ENCODE measurements around the gene SLC39A13.

SLC39A13 gene

DNA sequence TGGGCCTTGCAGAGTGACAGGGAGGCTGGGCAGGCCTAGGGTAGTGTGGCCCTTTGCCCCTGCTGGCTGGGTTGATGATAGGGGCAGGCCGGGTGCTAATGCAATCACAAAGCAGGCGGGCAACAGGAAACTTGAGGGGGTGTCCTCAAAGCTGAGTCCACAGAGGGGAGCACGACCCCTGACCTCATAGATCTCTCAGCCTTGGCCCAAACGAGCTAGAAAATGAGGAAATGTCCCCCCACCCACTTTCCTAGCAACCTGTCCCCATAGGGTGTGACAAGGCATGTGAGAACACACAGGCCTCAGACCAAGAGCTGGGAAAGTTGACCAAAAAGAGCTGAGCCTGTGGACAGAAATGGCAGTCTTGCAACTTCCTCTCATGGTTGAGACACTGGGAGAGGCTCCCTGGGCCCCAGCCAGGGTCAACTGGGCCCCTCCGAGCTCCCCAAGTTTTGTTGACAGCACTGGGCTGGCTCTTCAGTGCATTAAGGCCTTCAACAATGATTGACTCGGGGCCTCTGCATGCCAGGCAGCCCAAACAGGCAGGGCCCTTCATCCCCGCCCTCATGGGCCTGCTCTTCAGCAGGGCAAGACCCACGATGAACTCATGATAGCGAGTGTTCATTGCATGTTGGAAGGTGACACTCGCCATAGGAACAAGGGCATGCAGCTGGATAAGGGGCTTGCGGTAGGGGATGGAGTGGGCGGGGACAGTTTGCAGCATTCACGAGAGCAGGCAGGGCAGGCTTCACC is 20.3 kb upstream of the SLC39A13 start:
- DNase-seq: peak; percentile 84

DNA sequence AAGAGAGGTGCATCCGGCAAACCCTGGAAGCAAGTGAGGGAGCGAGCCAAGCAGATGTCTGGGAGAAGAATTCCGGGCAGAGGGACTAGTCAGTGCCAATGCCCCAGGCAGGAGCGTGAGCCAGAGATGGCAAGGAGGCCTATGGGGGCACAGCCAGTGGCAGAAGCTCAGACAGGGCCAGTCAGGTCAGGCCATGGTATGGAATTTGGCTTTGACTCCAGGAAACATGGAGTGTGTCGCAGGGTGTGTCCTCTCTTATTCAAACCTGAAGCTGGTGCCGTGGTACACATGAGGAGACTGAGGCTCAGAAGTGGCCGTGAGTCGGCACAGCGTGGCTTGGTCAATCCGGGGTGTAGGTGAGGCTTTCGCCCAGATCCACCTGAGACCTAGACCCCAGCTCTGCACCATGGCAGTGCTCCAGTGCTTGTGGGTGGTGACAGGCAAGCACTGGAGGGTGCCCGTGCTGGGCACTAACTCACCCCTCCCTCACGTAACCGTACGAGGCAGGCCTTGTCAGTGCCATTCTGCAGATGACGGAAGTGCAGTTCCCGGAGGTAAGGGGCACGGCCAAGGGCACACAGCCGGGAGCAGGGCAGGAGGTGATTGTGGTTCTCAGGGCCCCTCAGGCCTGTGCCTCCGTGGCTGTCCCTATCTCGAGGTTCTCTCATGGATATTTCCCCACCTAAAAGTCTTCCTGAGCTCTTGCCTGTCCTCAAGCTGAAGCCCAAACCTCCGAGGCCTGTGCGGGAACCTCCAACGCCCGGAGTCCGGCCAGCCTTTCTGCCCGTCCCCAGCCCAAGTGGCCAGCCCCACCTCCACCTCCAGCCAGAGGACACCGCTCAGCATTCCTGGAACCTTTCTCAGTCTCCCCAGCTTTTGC is 19.5 kb upstream of the SLC39A13 start:
- no peak for DNase-seq

DNA sequence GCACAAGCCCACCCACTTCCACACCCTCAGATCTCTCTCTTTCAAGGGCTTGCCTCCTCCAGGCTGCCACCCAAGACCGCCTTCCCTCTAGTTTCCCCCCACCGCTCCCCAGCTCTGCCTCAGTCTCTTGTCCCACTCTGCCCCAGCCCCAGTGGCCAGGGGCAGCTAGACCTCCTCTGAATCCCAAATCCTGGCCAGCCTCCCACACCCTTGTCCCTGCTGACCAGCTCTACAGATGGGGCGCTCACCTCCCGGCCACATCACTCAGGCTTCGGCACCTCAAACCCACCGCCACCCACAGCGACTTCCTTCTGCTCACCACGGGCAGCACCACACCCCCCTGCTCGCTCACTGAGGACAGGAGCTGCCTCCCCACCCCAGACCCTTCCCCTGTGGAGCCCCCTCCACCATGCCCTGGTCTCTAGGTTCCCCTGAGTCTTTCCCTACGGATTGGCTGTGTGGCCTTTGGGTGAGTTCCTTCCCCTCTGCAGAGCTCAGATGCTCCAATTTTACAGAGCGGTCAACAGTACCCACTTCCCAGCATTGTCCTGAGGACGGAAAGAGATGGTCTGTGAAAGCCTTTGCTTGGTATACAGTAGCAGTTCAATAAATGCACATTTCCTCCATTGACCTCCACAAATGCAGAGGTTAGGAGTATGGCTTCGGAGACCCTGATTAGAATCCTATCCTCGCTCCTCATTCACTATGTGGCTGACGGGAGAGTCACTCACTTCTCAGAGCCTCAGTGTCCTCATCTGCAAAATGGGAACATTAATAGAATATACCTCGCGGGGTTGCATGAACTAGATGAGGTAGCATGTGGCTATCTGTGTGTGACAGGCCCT is 18.6 kb upstream of the SLC39A13 start:
- DNase-seq: no peak

DNA sequence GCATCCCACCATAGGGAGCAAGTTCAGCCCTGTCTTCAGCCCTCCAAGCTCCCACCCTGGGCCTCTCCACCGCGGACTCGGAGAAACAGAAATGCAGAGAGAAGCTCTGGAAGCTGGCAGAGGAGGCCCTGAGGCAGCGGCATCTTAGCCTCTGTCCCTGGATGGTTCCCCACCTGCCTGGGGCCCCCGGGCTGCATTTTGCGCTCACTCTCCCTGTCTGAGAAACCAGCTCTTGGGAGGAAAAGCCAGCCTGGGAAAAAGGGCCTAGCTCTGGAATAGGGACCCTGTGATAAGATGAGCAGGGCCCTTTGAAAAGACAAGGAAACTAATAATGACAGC is 18.0 kb upstream of the SLC39A13 start:
- no peak for DNase-seq

DNA sequence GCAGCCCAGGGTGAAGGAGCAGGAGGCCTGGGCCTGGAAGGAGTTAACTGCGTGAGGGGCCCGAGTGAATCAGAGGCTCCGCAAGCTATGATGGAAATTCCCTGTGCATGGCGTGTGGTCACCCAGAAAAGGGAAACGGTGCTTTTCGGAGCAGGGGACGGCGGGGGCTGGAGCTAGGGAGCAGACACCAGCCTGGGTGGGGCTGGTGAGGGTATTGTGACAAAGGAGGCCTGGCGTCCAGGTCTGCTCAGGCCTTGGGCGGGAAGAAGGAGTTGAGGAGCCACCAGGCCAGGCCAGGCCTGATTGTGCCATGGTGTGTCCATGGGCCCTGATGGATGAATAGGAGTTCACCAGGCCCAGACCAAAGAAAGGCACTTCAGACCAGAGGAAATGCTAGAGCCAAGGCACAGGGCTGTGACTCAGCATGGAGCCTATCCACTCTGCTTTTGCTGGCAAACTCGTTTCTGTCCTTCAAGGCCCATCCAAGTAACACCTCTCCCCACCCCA is 17.3 kb upstream of the SLC39A13 start:
- DNase-seq: peak; percentile 92

DNA sequence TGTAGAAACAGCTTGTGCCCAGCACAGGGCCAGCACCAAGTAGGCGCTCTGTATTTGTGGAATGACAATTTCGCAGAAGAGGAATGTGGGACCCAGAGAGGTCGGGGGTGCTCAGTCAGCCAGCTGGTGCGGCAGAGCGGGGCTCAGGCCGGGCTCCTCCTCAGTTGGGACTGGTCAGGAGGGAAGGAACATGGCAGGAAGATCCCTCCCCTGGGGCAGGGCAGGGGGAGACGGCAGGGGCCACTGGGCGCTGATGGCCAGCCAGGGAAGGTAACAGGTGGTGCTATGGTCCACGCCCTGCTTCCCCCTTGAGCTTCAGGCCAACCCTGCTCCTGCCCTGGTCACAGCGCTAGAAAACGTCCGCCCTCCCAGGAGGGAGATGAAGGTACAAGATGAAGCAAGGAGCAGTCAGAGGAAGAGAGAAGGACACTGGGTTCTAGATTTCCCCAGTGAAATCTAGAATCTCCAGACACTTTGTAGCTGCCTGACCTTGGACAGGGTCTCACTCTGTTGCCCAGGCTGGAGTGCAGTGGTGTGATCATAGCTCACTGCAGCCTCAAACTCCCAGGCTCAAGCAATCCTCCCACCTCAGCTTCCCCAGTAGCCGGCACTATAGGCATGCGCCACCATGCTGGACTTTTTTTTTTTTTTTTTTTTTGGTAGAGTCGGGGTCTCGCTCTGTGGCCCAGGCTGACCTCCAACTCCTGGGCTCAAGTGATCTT is 16.5 kb upstream of the SLC39A13 start:
- DNase-seq: no peak

DNA sequence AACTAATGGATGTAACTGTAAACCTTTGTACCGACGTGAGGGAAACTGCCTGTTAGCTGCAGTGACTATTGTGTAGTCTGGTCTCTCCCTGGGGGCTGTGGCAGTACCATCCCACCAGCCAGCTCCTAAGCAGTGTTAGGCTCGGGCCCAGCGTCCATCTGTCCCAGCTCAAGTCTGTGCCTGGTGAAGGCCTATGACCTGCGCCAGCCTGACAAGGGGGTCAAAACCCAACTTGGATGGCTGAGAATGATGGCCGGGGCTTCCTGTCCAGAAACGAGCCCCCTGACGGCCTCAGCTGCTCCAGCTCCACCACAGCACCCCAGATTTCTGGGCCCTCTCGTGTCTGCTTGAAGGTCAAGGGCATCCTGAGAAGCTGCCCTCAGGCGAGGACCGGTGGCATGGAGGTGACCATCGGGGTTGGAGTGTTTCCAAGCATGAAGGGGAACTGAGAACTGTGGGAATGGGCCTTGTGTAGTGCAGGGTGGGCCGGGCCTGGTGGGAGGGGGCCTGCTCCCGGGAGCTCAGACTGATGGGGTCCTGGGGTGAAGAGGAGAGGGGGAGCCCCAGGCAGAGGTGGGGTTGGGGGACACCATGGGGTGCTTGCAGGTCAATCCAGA is 15.7 kb upstream of the SLC39A13 start:
- DNase-seq: peak; percentile 45

DNA sequence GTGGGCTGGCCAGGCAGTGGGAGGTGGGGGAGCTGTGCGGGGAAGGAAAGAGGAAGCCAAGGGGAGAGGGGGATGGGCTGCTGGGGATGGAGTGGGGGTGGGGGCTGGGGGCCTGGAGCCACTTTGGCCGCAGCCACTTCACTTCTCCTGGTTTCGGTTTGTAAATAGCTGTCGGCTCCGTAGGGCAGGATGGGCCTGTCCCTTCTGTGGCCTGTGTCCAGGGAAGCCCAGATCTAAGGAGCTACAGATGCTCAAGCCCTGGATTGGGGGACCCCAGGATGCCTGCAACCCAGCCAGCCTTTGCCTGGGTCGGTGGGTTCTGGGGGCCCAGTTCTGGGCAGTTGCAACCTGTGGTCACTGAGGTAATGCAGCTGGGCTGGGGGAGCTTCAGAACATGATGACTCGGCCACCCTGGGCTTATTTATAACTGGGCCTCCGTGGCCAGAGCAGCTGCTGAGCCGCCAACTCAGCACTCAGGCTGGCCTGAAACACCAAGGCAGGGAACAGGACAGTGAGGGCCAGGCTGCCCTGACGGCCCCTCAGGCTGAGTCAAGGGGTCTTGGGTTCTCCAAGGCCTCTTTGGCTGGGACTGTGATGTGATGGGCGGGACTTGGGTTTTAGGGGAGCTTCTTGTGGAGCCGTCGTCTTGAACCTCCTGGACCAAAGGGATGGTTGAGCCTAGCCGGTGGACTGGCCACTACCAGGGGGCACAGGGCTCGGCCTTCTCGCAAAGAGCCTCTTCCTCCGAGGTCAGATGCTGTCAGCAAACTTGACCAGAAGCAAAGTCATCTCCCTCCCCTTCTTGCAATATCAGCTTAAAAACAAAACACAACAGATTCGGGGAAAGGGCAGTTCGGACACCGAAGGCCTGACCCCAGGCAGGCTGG is 15.0 kb upstream of the SLC39A13 start:
- peak; percentile 86 for DNase-seq

DNA sequence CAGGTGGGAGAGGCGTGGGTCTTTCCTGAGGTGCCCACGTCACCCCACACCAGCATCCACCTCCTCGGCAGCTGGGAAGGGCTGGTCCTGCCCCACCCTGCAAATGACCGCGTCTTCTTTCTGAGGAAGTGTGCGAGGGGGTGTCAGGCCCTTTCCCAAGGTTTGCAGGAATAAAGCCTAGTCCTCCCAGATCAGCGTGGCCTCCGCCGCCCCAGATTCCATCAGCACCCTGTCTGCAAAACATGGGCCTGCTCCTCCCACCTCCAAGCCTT is 14.4 kb upstream of the SLC39A13 start:
- peak; percentile 52 for DNase-seq

DNA sequence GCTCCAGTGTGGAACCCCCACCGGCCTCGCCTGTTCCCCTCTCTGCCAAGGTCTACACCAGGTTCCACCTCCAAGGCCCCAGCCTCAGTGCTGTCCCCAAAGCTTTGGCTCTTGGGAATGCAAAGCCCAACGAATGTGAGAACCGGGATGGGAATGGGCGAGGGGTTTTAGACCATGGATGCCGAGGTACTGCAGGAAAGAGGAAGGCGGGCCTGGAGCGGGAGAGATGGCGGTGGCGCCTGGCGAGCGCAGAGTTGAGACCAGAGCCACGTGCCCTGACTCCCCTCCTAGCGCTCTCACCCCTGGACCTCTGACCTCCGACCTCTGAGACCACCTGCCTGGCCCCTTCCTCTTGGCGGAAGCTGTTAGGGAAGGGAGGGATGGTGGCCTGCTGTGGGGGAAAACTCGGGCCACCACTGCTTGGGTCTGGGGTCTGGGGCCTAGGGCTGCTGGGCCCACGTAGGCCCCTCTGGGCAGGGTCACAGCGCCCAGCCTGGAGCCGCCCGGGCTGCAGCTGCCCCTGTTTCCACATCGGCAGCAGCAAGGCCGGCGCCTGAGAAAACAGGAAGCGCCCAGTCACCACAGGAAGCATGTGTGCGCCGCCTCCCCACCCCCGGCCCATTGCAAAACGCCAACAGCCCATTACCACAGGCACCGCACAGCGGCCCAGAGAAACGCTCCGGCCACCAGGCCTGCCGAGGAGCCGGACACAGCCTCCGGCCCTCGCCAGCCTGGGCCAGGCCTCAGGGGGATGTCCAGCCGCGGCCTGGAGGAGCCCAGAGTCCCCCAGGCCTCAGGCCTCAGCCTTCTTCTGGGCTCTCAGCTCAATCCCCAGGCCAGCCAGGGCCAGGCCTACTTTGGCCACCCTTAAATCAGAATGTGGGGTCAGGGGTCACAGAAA is 13.8 kb upstream of the SLC39A13 start:
- peak; percentile 91 for DNase-seq

DNA sequence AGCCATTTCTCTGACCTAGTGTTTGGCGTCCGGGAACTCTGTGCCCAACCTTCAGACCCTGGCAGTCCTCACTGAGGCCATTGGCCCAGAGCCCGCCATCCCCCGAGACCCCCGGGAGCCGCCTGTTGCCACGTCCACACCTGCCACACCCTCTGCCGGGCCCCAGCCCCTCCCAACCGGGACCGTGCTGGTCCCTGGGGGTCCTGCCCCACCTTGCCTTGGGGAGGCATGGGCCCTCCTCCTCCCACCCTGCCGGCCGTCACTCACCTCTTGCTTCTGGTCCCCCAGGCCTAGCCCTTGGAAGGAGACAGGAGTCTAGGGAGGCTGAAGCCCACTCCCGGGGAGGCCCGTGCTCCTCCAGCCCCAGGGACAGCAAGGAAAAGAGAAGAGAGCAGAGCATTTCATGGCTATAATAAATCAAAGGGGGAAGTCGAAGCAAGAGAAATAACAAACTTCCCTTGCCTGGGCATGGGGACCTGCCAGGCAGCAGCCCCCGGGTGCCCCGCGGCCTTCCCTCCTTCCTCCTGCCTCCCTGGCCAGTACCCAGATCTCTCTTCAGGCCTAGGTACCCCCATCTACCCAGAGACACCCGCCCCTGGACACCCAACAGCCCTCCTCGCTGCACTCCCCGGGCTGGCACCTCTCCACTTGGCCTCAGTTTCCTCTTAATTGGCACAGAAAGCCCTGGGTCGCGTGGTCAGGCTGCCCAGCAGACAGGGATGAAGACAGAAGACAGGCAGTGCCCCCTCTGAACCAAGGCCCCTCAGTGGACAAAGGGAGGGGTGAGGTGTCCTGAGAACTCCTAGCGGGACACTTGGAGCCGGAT is 13.0 kb upstream of the SLC39A13 start:
- DNase-seq: peak; percentile 31

DNA sequence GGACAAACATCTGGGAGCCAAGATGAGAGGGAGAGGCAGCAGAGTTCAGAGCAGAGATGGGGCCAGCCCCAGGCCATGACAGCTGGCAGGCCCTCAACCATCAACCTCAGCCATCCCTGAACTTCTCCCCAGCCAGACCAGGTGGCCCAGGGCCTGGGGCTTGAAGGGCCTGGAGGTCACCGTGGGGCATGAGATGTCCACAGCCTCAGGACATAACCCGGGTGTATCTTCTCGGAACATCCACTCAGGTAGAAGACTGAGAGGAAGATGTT is 12.4 kb upstream of the SLC39A13 start:
- no peak for DNase-seq

DNA sequence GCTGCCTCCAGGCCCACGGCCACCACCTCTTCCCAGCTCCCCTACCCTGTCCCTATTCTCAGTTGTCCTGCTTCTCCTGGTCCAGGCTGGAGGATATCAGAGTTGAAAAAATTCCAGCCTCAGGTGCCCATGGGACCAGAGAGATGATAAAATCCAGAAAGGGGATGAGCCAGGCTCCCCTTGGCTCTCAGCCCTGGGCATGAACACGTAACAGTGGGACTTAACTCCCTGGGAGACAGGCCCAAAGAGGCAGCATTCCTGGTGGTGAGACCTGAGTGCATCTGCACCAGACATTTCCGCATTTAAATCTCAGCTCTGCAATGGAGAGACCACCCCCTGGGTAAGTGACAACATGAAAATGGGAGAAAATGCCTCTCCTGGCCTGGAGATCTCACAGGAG is 10.4 kb upstream of the SLC39A13 start:
- no peak for DNase-seq

DNA sequence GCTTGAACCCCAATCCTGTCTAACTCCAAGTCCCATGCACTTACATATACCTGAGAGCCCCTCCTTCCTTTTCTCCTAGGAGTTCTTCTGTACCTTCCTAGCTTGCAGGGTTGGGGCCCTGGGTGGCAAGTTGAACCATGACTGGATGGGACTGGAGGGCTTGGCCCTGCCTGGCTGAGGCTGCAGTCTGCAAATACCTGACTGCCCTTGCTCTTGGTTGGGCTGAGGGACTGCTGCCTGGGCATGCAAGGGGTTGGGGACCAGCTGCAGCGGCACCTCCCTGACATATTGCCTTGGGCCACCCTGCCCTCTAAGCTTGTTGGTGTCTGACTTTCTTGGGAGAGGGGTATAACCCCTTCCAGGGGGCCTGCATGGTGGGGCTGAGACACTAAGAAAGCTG is 9.8 kb upstream of the SLC39A13 start:
- DNase-seq: no peak

DNA sequence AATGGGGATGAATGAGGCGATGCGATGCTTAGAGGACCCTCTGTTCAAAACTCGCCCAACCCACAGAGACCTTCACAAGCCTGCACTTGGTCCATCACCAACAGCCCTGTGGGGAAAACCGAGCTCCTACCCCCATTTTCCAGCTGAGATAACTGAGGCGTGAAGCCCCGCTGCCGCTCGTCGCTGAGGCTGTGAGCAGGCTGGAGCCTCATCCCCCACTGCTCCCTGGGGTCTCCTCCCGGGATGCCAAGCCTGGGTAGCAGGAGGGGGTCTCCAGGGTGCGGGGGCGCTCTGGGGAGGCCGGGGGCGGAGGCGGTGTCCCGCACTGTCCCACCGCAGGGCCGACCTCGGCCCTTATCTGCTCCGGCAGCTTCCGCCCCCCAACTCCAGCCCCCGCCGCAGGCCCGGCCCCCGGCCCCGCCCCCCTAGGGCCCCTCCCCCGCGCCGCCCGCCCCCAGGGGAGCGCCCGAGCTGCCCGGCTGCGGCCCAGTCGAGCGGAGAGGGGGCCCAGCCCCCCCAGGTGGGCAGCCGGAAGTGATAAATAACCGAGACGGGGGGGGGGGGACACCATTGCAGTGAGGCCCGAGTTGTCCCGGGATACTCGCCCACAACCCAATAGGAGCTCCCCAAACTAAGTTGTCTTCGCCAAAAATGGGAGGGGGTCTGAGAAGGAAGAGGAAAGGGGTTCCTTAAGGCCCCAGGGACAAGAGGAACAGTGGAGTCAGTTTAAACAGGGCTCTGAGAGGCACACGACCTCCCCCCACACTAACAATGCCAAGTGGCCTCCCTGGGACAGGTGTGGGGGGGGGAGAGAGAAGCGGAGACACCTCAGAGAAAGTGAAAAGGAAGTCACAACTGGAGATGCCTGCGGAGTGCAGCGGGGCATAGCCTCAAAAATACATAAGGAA is 8.3 kb upstream of the SLC39A13 start:
- DNase-seq: no peak

DNA sequence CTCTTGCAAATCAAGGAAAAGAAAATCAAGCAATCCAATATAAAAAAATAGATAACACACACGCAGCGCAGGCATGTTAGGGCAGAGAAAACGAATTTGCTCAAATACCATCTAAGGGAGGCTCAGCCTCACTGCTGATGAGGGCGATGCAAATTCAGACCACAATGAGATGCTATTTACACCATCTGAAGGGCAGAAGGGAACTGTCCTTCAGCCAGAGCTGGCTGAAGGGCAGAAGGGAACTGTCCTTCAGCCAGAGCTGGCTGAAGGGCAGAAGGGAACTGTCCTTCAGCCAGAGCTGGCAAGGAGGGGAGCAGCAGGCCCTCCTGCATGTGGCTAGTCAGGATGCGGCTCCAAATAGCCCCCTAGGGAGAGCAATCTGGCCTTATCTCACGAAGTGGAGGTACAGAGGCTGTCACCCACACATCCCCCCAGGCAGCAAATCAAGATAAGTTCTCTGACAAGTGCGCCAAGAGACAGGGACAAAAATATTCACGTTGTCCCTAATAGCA is 7.6 kb upstream of the SLC39A13 start:
- no peak for DNase-seq

DNA sequence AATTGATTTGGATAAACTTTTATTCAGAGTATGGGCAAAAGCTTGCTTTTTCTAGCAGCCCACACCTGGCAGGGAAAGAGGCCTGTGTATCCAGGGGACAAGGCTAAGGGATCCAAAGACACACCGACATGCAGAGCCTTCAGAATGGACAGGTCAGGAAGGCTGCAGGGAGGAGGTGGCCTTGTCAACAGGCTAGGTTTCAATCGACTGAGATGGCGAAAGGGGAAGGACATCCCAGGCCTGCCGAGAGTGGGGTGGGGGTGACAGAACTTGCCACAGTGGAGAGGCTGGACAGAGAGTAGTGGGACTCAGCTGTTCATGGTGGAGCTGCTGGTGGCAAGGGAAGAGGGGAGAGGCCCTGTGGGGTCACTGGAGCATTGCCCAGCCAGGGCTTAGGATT is 5.3 kb upstream of the SLC39A13 start:
- no peak for DNase-seq

DNA sequence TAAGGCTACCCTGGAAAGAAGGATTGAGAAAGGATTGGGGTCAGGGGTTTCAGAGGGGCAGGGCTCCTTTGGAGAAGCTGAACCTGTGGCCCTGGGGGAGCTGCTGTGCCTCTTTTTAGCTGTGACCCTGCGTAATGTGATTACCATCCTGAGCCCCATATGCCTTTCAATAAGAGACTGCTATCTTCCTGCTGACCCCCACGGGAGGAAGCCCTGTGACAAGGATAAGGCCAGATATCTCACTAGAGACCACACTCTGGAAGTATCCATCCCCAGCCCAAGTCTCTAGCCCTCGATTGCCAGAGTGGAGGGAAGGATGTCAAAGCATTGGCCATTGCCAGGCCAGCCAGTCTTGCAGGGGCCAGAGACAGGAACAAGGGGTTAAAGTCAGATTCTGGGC is 4.8 kb upstream of the SLC39A13 start:
- no peak for DNase-seq

Data from MV-4-11 (cell line).